Tibial artery (tissue), 4 donors: ENCODE data around the gene KCNS1.

Source experiments
- DNase-seq, 2 donors: peaks; one replicate each; pipeline ENCODE4 v3.0.0-alpha.2; 2019
- H3K27ac ChIP-seq, 2 donors: fragments of 200-600 bp; sonication (generic) in 1 of 2; 1 replicate in 1 of 2; 2 replicates in 1 of 2; pipeline ENCODE4 v1.5.1; 2018 to 2019; ENCODE audit warnings: mild to moderate bottlenecking in 1 of 2
- H3K27me3 ChIP-seq, 2 donors: fragments of 200-600 bp; sonication (generic) in 1 of 2; one replicate each; pipeline versions ENCODE4 v1.5.1 to v1.6.0; 2016 to 2019
- H3K36me3 ChIP-seq, 3 donors: fragments of 200-600 bp; sonication (generic) in 2 of 3; one replicate each; pipeline ENCODE4 v1.5.1; 2016 to 2019; ENCODE audit warnings: mild to moderate bottlenecking in 2 of 3
- H3K4me1 ChIP-seq, 4 donors: fragments of 200-600 bp; sonication (generic) in 2 of 4; 1 replicate in 3 of 4; 2 replicates in 1 of 4; pipeline ENCODE4 v1.5.1; 2016 to 2019
- H3K4me3 ChIP-seq, 2 donors: fragments of 200-600 bp; sonication (generic) in 1 of 2; 1 replicate in 1 of 2; 2 replicates in 1 of 2; pipeline ENCODE4 v1.5.1; 2018 to 2019; ENCODE audit warnings: mild to moderate bottlenecking in 2 of 2
- H3K9me3 ChIP-seq, 3 donors: fragments of 200-600 bp; sonication (generic) in 1 of 3; one replicate each; pipeline ENCODE4 v1.5.1; 2016 to 2019
- CTCF ChIP-seq, 2 experiments: fragments of 200-600 bp in 1 of 2; fragments of 450-650 bp in 1 of 2; IDR thresholded peaks; one replicate each; pipeline ENCODE4 v1.5.1; 2017 to 2019; ENCODE audit warnings: antibody characterized with exemption in 2 of 2, mild to moderate bottlenecking in 1 of 2, moderate library complexity in 1 of 2
- intact Hi-C: fragments of 100-400 bp; cut with DNase I; formaldehyde crosslinking; loops from one replicate; pipeline ENCODE4 v1.15.0; 2023; ENCODE audit warnings: low total_unique reads

KCNS1 gene

GRCh38 chr20:45080867-45081624 lies 19.9 kb downstream of the KCNS1 start:
- Histone ChIP-seq H3K9me3 (peaks cover 0 to 3% (median 0%) of the 10 kb centered on the region in 3 donors), H3K4me1 (no peaks in the 10 kb centered on the region), H3K36me3 (peaks cover 44 to 61% (median 47%) of the 10 kb centered on the region in 3 donors), H3K27me3 (no peaks in the 10 kb centered on the region), H3K4me3 (no peak overlapping the region), H3K27ac (no peak overlapping the region)
- no peak for TF ChIP-seq CTCF (IDR thresholded peaks at IDR 0.05)
- intact Hi-C loops = no loop called here
- no peak for DNase-seq

GRCh38 chr20:45077559-45077958 lies 23.4 kb downstream of the KCNS1 start:
- TF ChIP-seq CTCF (IDR thresholded peaks at IDR 0.05) = no peak
- Histone ChIP-seq H3K27ac (no peak overlapping the region), H3K4me1 (no peaks in the 10 kb centered on the region), H3K27me3 (no peaks in the 10 kb centered on the region), H3K36me3 (peaks cover 57 to 69% (median 69%) of the 10 kb centered on the region in 3 donors), H3K9me3 (peaks cover 0 to 1% (median 0%) of the 10 kb centered on the region in 3 donors), H3K4me3 (no peak overlapping the region)
- intact Hi-C loops = no loop called here
- no peak for DNase-seq

- Histone ChIP-seq H3K27me3 (no peaks in the 10 kb centered on the region), H3K9me3 (no peaks in the 10 kb centered on the region), H3K4me3 (no peak overlapping the region), H3K4me1 (no peaks in the 10 kb centered on the region), H3K27ac (no peak overlapping the region), H3K36me3 (peaks cover 20 to 46% (median 32%) of the 10 kb centered on the region in 3 donors)
- no peak for TF ChIP-seq CTCF (IDR thresholded peaks at IDR 0.05)
- DNase-seq = no peak
- intact Hi-C loops = no loop called here
These were observed 27.7 kb downstream of the KCNS1 start for GRCh38 chr20:45073221-45073620.

- no peaks in the 10 kb centered on the region for H3K9me3 ChIP-seq
- peaks cover 20 to 37% (median 21%) of the 10 kb centered on the region in 3 donors for H3K36me3 ChIP-seq
- no peaks in the 10 kb centered on the region for H3K4me1 ChIP-seq
- no peak for DNase-seq
- H3K4me3 ChIP-seq = no peak overlapping the region
- no peak overlapping the region for H3K27ac ChIP-seq
- no peak for TF ChIP-seq CTCF (IDR thresholded peaks at IDR 0.05)
- intact Hi-C loops = no loop called here
- no peaks in the 10 kb centered on the region for H3K27me3 ChIP-seq
These were observed 28.9 kb downstream of the KCNS1 start for GRCh38 chr20:45072066-45072465.

- intact Hi-C loops = no loop called here
- Histone ChIP-seq H3K27me3 (no peaks in the 10 kb centered on the region), H3K4me3 (no peak overlapping the region), H3K4me1 (no peaks in the 10 kb centered on the region), H3K36me3 (peaks cover 11 to 28% (median 14%) of the 10 kb centered on the region in 3 donors), H3K27ac (no peak overlapping the region), H3K9me3 (no peaks in the 10 kb centered on the region)
- DNase-seq = no peak
- no peak for TF ChIP-seq CTCF (IDR thresholded peaks at IDR 0.05)
These were observed 29.8 kb downstream of the KCNS1 start for GRCh38 chr20:45070932-45071632.
